AG09319 (cell line): ENCODE measurements around the gene CDH4.

Source experiments
- DNase-seq: peaks from one replicate; pipeline ENCODE4 v3.0.0-alpha.2; 2010; ENCODE audit warnings: low read depth; ENCODE audit errors: extremely low read depth
- TF ChIP-seq, protein P1 (sequence below): IDR thresholded peaks from 2 replicates; pipeline ENCODE4 v1.5.1; 2011; ENCODE audit warnings: low read depth, mild to moderate bottlenecking, inconsistent platforms, low read length, moderate library complexity

Gene CDH4

DNA sequence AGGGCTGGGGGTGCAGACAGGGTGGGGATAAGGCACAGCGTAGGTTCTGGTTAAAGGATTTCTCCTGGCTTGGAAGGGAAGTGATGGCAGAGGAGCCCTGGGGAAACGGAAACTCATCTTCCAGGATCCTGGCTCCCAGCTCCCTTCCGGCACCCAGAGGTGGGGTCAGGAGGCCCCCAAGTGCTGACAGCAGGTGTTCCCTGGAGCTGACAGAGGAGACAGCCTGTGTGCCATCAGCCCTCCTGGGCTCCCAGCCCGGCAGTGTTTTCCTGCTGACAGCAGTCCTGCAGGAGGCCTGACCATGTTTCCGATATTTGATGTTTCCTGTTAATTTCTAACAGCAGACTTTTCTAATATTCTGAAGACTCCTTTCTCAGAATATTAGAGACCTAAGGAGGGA, 536.3 kb downstream of the CDH4 start:
- DNase-seq: no peak
- TF ChIP-seq, protein P1, sequence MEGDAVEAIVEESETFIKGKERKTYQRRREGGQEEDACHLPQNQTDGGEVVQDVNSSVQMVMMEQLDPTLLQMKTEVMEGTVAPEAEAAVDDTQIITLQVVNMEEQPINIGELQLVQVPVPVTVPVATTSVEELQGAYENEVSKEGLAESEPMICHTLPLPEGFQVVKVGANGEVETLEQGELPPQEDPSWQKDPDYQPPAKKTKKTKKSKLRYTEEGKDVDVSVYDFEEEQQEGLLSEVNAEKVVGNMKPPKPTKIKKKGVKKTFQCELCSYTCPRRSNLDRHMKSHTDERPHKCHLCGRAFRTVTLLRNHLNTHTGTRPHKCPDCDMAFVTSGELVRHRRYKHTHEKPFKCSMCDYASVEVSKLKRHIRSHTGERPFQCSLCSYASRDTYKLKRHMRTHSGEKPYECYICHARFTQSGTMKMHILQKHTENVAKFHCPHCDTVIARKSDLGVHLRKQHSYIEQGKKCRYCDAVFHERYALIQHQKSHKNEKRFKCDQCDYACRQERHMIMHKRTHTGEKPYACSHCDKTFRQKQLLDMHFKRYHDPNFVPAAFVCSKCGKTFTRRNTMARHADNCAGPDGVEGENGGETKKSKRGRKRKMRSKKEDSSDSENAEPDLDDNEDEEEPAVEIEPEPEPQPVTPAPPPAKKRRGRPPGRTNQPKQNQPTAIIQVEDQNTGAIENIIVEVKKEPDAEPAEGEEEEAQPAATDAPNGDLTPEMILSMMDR: no peak

DNA sequence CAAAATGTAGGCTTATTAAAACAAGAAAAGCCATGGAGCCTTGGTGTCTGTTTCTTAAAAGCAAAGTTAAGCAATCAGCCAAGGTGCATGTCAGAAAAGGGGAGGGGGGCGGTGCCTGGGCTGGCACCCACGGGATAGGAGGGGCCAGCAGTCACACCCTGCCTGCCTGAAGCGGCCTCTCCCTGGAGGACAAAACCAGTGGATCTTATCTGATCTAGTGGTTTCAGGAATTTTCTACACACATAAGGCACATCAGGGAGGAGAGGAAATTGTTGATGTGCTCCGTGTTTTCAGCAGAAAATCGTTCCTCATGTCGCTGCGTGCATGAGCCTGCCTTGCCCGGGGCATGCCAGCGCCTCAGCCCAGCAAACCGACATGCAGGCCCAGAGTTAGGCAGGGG, 537.3 kb downstream of the CDH4 start:
- no peak for DNase-seq
- TF ChIP-seq, protein P1: no peak

DNA sequence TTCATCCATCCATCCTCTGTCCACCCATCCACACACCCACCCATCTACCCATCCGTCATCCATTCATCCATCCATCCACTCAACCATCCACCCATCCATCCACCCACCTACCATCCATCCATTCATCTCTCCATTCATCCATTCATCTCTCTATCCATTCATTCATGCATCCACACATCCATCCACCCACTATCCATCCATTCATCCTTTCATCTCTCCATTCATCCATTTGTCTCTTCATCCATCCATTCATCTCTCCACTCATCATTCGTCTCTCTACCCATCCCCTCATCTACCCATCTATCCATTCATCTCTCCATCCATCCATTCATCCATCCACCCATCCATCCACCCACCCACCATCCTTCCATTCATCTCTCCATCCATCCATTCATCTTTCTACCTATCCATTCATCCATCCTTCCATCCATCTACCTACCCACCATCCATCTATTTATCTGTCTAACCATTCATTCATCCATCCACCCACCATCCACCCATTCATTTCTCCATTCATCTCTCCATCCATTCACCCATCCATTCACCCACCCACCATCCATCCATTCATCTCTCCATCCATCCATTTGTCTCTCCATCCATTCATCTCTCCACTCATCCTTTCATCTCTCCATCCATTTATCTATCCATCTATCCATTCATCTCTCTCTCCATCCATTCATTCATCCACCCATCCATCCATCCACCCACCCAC, 538.2 kb downstream of the CDH4 start:
- TF ChIP-seq, protein P1: no peak
- DNase-seq: no peak

DNA sequence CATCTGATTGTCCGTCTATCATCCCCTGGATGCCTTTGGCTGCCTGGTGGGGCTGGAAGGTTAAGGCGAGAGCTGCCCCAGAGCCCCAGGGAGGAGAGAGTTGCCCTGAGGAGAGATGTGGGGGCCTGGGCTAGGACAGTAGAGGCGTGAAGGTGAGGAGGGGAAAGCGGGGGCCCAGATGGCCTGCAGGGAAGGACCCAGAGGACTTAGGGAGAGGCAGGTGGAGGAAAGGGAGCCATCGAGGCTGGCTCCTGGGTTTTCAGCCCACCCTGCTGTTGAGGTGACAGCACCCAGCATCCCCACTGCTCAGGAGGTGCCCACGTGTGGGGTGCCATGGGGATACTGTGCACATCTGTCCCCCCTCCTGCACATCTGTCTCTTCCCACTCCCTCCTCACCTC, 539.9 kb downstream of the CDH4 start:
- TF ChIP-seq, protein P1: no peak
- DNase-seq: no peak

DNA sequence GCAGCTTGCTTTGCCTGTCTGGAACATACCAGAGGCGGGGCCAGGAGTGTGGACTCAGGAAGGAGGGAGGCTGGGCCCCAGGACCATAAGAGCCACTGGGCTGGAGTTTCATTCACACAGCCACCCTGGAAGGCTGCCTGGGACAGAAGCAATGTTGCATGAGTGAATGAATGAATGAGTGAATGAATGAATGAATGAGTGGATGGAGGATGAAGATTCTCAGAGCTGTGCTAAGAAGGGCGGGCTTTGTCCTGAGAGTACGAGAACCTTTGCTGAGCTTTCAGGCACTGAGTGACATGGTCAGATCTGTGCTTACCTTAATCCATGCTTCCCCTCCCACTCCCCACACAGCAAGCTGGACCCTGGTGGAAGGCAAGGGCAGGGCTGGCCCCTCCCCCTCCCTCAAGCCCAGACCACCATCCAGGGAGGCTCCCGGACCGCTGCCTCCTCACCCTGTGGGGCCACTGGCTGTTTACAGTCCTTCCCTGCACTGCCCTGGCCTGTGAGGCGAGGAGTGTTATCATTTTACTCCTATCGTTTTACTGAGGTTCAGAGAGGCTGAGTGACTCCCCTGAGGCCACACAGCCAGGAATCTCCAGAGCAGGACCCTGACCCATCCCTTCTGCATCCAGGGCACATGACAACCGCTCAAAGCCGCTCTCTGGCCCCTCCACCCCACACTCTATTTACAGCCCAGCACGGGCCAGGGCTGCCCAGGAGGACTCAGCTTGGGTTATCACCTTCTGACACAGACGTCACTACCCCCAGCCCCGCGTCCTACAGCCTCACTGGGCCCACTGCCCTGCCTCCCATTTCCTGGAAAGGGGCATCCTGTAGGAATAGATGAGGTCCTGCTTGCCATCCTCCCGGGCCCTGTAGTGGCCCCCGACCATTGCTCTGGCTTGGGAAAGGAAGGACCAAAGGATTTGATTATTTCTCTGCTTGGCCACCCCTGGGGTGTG, 543.9 kb downstream of the CDH4 start:
- TF ChIP-seq, protein P1: no peak
- no peak for DNase-seq

DNA sequence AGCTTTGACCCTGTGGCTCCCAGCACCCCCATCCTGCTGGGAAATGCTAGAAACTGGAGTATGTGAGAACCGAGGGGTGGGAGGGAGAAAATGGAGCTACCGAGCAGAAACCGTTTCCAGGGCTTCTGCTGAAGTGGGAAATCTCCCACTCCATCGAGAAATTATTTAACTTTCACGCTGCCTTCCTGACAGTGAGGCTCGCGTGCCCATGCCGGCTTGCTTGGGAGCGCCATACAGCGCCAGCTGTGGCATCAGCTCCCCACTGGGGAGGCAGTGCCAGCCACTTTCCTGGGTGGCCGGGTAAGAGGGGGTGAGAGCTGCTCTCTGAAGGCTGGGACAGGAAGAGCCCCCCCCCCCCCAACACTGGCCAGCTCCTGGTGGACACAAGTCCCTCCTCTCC, 544.7 kb downstream of the CDH4 start:
- TF ChIP-seq, protein P1: no peak
- DNase-seq: no peak

DNA sequence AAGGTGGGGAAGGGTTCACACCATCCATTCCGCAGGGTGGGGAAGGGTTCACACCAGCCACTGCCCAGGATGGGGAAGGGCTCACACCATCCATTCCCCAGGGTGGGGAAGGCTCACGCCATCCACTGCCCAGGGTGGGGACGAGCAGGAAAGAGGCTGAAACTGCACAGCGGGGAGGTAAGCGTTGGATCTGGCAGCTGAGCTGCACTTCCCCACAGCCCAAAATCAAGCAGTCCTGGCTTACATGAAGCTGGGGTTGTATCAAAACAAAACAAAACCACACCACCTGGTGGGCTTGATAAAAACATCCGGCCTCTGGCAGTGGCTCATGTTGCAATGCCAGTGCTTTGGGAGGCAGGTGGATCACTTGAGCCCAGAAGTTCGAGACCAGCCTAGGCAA, 545.1 kb downstream of the CDH4 start:
- TF ChIP-seq, protein P1: no peak
- no peak for DNase-seq
